Right atrium auricular region (tissue), 2 donors: ENCODE results near the gene DLGAP1. TPM values are rescaled to one million over a fixed set of nuclear protein-coding genes. Genes with fewer than 3 reads are reported as not detected.

Source experiments
- DNase-seq: peaks from one replicate; pipeline ENCODE4 v3.0.0-alpha.2; 2019; ENCODE audit warnings: low spot score
- H3K27ac ChIP-seq, 2 donors: fragments of 200-600 bp; sonication (generic); 1 replicate in 1 of 2; 2 replicates in 1 of 2; pipeline ENCODE4 v1.5.1; 2016 to 2019
- H3K27me3 ChIP-seq, 2 donors: fragments of 200-600 bp; sonication (generic); one replicate each; pipeline versions ENCODE4 v1.5.1 to v1.6.0; 2017 to 2019
- H3K36me3 ChIP-seq: fragments of 200-600 bp; sonication (generic); one replicate; pipeline ENCODE4 v1.5.1; 2016
- H3K4me1 ChIP-seq, 2 donors: fragments of 200-600 bp; sonication (generic); one replicate each; pipeline versions ENCODE4 v1.5.1 to v1.6.0; 2017 to 2019
- H3K4me3 ChIP-seq, 2 donors: fragments of 200-600 bp; sonication (generic); 1 replicate in 1 of 2; 2 replicates in 1 of 2; pipeline ENCODE4 v1.5.1; 2017 to 2019; ENCODE audit warnings: mild to moderate bottlenecking in 1 of 2, moderate library complexity in 1 of 2
- H3K9me3 ChIP-seq, 2 donors: fragments of 200-600 bp; sonication (generic); one replicate each; pipeline ENCODE4 v1.5.1; 2019
- total RNA-seq, 2 donors: library from RNA; depleted of rRNA; stranded (reverse); fragments of >200 nt; gene quantifications; one replicate each; pipeline ENCODE4 v1.1.0, GENCODE V29; 2016
- TF ChIP-seq, protein P1 (sequence below), 2 donors: fragments of 200-600 bp; sonication (generic); IDR thresholded peaks; one replicate each; pipeline ENCODE4 v1.5.1; 2019; ENCODE audit warnings: antibody characterized with exemption in 2 of 2

DLGAP1 gene
- total RNA-seq, 2 donors from 2014 or later = 0.56 to 1.1 TPM

GRCh38 chr18:3903337-3903736 is 551.8 kb downstream of the DLGAP1 start:
- Histone ChIP-seq H3K4me1 (no peaks in the 10 kb centered on the region), H3K27me3 (no peaks in the 10 kb centered on the region), H3K36me3 (no peaks in the 10 kb centered on the region), H3K27ac (no peak overlapping the region), H3K4me3 (no peak overlapping the region), H3K9me3 (no peaks in the 10 kb centered on the region)
- no peak for DNase-seq
- TF ChIP-seq, protein P1, sequence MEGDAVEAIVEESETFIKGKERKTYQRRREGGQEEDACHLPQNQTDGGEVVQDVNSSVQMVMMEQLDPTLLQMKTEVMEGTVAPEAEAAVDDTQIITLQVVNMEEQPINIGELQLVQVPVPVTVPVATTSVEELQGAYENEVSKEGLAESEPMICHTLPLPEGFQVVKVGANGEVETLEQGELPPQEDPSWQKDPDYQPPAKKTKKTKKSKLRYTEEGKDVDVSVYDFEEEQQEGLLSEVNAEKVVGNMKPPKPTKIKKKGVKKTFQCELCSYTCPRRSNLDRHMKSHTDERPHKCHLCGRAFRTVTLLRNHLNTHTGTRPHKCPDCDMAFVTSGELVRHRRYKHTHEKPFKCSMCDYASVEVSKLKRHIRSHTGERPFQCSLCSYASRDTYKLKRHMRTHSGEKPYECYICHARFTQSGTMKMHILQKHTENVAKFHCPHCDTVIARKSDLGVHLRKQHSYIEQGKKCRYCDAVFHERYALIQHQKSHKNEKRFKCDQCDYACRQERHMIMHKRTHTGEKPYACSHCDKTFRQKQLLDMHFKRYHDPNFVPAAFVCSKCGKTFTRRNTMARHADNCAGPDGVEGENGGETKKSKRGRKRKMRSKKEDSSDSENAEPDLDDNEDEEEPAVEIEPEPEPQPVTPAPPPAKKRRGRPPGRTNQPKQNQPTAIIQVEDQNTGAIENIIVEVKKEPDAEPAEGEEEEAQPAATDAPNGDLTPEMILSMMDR (IDR thresholded peaks at IDR 0.05) = no peak

DNA sequence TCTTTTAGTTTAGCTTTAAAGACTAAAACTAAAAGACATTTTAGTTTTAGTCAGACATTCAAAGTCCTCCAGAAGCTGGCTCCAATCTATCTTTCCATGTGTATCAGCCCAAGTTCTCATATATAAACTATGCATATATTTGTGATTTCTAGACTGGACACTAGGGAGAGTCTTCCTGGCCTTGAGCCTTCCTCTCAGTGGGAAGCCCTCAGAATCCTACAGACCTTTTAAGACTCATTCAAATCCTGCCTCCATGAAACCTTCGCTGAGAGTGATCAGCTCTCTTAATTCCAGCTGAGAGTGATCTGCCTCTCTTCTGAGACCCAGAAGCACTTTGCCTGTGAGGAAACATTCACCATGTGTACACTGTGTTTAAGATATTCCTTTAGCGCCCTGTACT is 552.4 kb downstream of the DLGAP1 start:
- no peaks in the 10 kb centered on the region for H3K4me1 ChIP-seq
- H3K36me3 ChIP-seq = no peaks in the 10 kb centered on the region
- TF ChIP-seq, protein P1 (IDR thresholded peaks at IDR 0.05) = no peak
- no peak overlapping the region for H3K27ac ChIP-seq
- no peaks in the 10 kb centered on the region for H3K9me3 ChIP-seq
- DNase-seq = no peak
- no peaks in the 10 kb centered on the region for H3K27me3 ChIP-seq
- H3K4me3 ChIP-seq = no peak overlapping the region

DNA sequence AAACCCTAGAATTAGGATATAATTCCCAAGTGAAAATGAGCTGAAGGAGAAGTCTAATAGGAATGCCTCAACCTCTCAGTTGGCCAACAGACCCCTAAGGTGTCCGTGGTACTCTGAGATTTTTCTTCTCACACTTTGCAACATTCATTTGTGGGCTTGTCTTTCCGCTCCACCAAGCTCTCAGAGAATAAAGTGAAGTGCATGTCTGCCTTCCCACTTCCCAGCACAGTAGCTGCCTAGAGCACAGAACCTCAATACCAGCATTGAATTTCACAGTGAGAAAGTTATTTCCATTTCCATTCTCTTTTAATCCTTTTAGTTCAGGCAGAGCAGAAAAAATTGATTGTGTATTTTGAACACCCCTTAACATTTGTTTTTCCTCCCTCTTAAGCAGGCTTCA is 553.3 kb downstream of the DLGAP1 start:
- TF ChIP-seq, protein P1 (IDR thresholded peaks at IDR 0.05) = no peak
- Histone ChIP-seq H3K27ac (no peak overlapping the region), H3K27me3 (no peaks in the 10 kb centered on the region), H3K36me3 (no peaks in the 10 kb centered on the region), H3K4me1 (no peaks in the 10 kb centered on the region), H3K9me3 (no peaks in the 10 kb centered on the region), H3K4me3 (no peak overlapping the region)
- DNase-seq = no peak

GRCh38 chr18:3901042-3901441 is 554.1 kb downstream of the DLGAP1 start:
- no peak overlapping the region for H3K4me3 ChIP-seq
- no peak for DNase-seq
- TF ChIP-seq, protein P1 (IDR thresholded peaks at IDR 0.05) = no peak

DNA sequence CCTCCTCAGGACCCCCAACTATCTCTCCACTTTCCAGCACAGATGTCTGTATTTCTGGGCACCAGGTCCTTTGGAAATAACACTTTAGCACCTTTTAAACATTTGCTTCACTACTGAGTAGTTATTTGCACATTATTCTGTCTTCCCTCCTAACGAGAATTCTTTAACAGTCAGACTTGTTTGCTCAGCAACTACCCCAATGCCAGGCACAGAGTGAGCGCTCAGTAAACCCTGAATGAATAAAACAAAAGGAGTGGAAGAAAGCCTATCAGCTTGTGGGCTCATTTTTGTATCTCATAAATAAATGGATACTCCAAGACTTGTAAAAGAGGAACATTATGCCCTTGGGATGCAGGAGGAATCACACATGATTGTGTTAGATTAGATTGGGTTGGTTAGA is 554.8 kb downstream of the DLGAP1 start:
- H3K27ac ChIP-seq = no peak overlapping the region
- no peaks in the 10 kb centered on the region for H3K36me3 ChIP-seq
- no peak for DNase-seq
- no peaks in the 10 kb centered on the region for H3K9me3 ChIP-seq
- no peak overlapping the region for H3K4me3 ChIP-seq
- TF ChIP-seq, protein P1 (IDR thresholded peaks at IDR 0.05) = no peak
- H3K4me1 ChIP-seq = no peaks in the 10 kb centered on the region
- no peaks in the 10 kb centered on the region for H3K27me3 ChIP-seq

More at GRCh38 chr18:3901042-3901441, 554.1 kb downstream of the DLGAP1 start:
- no peaks in the 10 kb centered on the region for H3K4me1 ChIP-seq
- H3K36me3 ChIP-seq = no peaks in the 10 kb centered on the region
- no peak overlapping the region for H3K27ac ChIP-seq
- no peaks in the 10 kb centered on the region for H3K27me3 ChIP-seq
- H3K9me3 ChIP-seq = no peaks in the 10 kb centered on the region

DNA sequence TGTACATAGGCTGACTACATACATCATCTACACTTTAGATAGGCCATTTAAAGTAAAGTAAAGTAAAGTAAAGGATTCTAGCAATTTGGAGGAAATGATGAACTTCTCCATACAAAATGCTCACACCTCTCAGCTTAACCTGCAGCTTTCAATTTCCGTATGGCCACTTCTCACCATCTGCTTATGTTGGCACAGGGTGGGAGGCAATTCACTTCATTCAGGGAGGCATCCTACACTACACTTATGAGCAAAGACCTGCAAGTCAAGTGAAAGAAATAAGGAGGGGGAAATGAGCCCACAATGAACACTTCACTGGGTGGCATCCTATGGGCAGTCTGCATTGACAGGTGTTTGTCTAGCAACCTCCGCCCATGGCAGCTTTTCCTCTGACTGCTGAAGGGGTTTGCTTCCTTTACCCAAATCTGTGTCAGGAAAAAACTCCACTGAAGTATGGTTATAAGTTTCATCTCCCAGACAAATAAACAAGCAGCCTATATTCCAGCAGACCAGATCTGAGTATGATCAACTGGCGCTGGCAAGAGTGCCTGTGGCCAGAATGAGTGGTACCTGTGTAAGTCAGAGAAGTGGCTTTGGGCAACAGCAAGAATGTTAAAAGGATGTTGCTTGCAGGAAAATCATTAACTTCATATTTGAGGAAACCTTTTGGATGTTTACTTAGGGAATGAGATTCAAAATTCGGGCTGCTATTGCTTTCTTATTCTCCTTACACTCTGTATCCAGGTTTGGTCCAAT is 556.1 kb downstream of the DLGAP1 start:
- Histone ChIP-seq H3K4me1 (no peaks in the 10 kb centered on the region), H3K4me3 (no peak overlapping the region)

More for the DNA sequence above, 556.1 kb downstream of the DLGAP1 start:
- H3K27me3 ChIP-seq = no peaks in the 10 kb centered on the region
- H3K27ac ChIP-seq = no peak overlapping the region
- H3K36me3 ChIP-seq = no peaks in the 10 kb centered on the region
- TF ChIP-seq, protein P1 (IDR thresholded peaks at IDR 0.05) = no peak
- no peak for DNase-seq
- H3K9me3 ChIP-seq = no peaks in the 10 kb centered on the region
